Peyer's patch (tissue), 4 donors: ENCODE measurements around the gene ALKBH6. TPM values are rescaled to one million over a fixed set of nuclear protein-coding genes. Genes with fewer than 3 reads are reported as not detected.

Source experiments
- DNase-seq, 3 donors: peaks; one replicate each; pipeline ENCODE4 v3.0.0-alpha.2; 2017 to 2019
- H3K27ac ChIP-seq, 4 donors: fragments of 200-600 bp; sonication (generic); one replicate each; pipeline ENCODE4 v1.5.1; 2016 to 2019
- H3K27me3 ChIP-seq, 2 donors: fragments of 200-600 bp; sonication (generic); one replicate each; pipeline ENCODE4 v1.5.1; 2019
- H3K36me3 ChIP-seq, 3 donors: fragments of 200-600 bp; sonication (generic); one replicate each; pipeline ENCODE4 v1.5.1; 2016 to 2019
- H3K4me1 ChIP-seq, 4 donors: fragments of 200-600 bp; sonication (generic); one replicate each; pipeline ENCODE4 v1.5.1; 2016 to 2019
- H3K4me3 ChIP-seq, 4 donors: fragments of 200-600 bp; sonication (generic); 1 replicate in 3 of 4; 2 replicates in 1 of 4; pipeline ENCODE4 v1.5.1; 2016 to 2019; ENCODE audit warnings: mild to moderate bottlenecking in 1 of 4
- H3K9me3 ChIP-seq, 4 donors: fragments of 200-600 bp; sonication (generic); one replicate each; pipeline ENCODE4 v1.5.1; 2016 to 2019; ENCODE audit warnings: mild to moderate bottlenecking in 1 of 4
- POLR2A ChIP-seq, 2 donors: fragments of 450-650 bp; IDR thresholded peaks; one replicate each; pipeline ENCODE4 v1.5.1; 2017; ENCODE audit warnings: antibody characterized with exemption in 2 of 2, mild to moderate bottlenecking in 2 of 2, moderate library complexity in 2 of 2
- total RNA-seq, 4 donors: library from RNA; depleted of rRNA; stranded (reverse); fragments of >200 nt; gene quantifications; one replicate each; pipeline ENCODE4 v1.1.0, GENCODE V29; 2016
- TF ChIP-seq, protein P1 (sequence below), 6 experiments: fragments of 450-650 bp in 4 of 6; fragments of 200-600 bp in 2 of 6; sonication (generic) in 1 of 6; IDR thresholded peaks; one replicate each; pipeline ENCODE4 v1.5.1; 2017 to 2019; ENCODE audit warnings: antibody characterized with exemption in 6 of 6, mild to moderate bottlenecking in 3 of 6, moderate library complexity in 1 of 6

The ALKBH6 gene
- total RNA-seq, 4 donors from 2014 or later = 26.4 to 56.9 (median 39.8) TPM

DNA sequence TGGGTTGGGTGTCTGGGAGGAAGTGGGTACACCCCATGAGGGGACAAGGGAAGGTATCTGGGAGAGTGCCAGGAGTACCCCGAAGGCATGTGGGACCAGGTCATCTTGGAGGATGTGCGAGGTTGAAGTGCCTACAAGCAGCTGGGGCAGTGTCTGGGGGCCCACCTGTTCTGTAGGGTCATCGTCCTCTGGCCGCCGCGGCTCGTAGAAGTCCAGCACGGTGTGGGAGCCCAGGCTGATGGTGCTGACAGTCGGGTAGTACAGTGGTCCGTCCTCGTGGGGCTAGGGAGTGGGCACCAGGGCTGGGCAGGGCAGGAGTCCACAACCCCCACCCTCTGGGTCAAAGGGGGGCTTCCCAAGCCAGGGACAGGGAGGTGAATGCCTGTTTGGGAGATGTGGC lies 3.6 kb downstream of the ALKBH6 start:
- H3K36me3 ChIP-seq = no peaks in the 10 kb centered on the region
- TF ChIP-seq, protein P1, sequence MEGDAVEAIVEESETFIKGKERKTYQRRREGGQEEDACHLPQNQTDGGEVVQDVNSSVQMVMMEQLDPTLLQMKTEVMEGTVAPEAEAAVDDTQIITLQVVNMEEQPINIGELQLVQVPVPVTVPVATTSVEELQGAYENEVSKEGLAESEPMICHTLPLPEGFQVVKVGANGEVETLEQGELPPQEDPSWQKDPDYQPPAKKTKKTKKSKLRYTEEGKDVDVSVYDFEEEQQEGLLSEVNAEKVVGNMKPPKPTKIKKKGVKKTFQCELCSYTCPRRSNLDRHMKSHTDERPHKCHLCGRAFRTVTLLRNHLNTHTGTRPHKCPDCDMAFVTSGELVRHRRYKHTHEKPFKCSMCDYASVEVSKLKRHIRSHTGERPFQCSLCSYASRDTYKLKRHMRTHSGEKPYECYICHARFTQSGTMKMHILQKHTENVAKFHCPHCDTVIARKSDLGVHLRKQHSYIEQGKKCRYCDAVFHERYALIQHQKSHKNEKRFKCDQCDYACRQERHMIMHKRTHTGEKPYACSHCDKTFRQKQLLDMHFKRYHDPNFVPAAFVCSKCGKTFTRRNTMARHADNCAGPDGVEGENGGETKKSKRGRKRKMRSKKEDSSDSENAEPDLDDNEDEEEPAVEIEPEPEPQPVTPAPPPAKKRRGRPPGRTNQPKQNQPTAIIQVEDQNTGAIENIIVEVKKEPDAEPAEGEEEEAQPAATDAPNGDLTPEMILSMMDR (IDR thresholded peaks at IDR 0.05) = no peak
- no peak for TF ChIP-seq POLR2A (IDR thresholded peaks at IDR 0.05)
- no peaks in the 10 kb centered on the region for H3K27me3 ChIP-seq
- peaks cover 0 to 23% (median 9%) of the 10 kb centered on the region in 4 donors for H3K4me1 ChIP-seq
- no peaks in the 10 kb centered on the region for H3K9me3 ChIP-seq
- H3K27ac ChIP-seq = no peak overlapping the region
- no peak for DNase-seq
- no peak overlapping the region for H3K4me3 ChIP-seq

DNA sequence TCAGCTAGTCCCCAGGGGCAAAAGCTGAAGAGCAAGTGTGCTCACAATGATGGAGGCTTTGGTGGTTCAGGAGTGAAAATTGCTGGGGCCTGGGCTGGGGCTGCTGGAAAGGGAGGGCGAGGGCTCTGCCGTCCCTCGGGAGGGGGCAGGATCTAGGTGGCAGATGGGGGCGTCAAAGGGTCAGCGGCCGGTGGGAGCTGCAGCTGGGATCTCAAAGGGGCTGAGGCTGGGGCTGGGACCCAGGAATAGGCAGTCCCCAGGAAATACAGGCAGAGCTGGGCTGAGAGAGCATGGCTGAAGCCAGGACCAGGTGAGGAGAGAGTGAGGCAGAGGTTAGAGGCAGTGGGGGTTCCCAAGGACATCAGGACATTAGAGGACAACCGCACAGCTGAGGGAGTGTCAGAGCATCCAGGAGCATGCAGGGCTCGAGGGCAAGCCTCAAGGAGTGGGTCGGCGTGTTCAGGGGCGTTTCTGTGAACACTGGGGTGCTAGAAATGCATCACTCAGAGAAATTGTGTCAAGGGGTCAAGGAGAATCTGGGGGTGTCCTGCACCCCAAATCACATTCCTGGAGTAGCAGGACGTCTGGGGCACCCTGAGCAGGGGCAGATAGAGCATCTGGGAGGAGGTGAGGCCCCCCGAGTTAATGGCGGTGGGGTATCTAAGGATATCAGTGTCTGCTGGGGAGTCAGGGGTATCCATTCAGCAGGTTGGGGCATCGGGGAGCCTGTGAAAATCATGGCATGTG lies 4.2 kb downstream of the ALKBH6 start:
- Histone ChIP-seq H3K27ac (peak overlapping the region; percentile 4 to 54 (median 48)), H3K4me3 (peak overlapping the region; percentile 25 to 55 (median 42)), H3K9me3 (no peaks in the 10 kb centered on the region), H3K36me3 (no peaks in the 10 kb centered on the region), H3K4me1 (peaks cover 0 to 23% (median 6%) of the 10 kb centered on the region in 4 donors), H3K27me3 (no peaks in the 10 kb centered on the region)
- TF ChIP-seq POLR2A (IDR thresholded peaks at IDR 0.05) = no peak
- TF ChIP-seq, protein P1 (IDR thresholded peaks at IDR 0.05) = no peak
- DNase-seq = no peak

DNA sequence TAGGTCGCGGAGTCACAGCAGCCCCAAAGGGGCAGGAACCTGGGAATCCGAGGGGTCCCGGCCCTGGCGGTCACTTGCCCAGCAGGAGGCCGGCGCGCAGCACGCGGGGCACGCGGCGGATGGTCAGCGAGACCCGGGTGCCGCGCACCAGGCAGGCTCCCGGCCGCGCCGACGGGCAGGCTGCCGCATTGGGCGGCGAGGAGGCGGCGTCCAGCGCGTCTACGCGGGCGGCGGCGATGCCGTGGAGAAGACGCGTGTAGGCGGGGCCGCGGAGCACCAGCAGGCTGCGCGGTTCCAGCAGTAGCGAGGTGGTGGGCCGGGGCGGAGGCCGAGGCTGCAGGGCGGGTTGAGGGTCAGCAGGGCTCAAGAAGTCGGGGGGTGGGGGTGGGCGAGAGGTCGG lies 4.8 kb downstream of the ALKBH6 start:
- Histone ChIP-seq H3K4me1 (peaks cover 0 to 23% (median 2%) of the 10 kb centered on the region in 4 donors), H3K27me3 (no peaks in the 10 kb centered on the region), H3K9me3 (no peaks in the 10 kb centered on the region), H3K27ac (peak overlapping the region; percentile 4 to 54 (median 48)), H3K4me3 (peak overlapping the region; percentile 25 to 55 (median 42)), H3K36me3 (no peaks in the 10 kb centered on the region)
- DNase-seq = peak; percentile 34 to 80 (median 70)
- TF ChIP-seq, protein P1 (IDR thresholded peaks at IDR 0.05) = peak in 1 of 6 experiments; percentile 3
- peak in 1 of 2 donors; percentile 26 for TF ChIP-seq POLR2A (IDR thresholded peaks at IDR 0.05)

DNA sequence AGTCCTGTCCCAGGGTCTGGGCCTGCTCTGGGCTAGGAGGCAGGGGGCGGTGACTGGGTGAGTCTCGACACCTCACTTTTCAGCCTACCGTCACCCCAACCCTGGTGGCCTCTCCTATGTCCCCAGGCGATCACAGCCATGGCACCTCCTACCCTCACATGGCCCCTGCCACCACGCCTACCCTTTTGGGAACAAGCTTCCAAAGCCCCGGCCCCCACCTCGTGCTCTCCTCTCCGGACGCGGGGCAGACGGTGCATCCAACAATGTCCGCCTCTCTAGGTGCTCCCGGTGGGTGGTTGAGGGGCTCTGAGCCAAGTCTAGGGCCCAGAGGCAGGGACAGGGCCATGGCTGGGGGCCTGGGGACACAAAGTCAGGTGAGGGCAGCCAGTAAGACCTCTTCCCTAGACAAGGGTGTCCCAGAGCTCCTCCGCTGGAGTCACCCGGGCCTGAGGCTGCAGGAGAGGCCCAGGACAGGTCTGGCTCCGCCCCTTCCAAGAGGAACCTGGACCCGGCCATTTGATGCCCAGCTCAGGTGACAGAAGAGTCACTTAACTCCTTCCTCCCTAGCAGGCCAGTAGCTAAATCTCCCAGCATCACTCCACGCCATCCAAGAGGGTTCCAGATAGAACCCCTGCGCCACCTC lies 5.6 kb downstream of the ALKBH6 start, which contains the start of gene SYNE4:
Gene SYNE4, minus strand, starts transcription at position 478 of the 643 bp plus-strand sequence. Its CDS starts 132 bp downstream, at position 346.
- peaks cover 0 to 19% (median 2%) of the 10 kb centered on the region in 4 donors for H3K4me1 ChIP-seq
- H3K4me3 ChIP-seq = peak within 1 kb of the TSS; percentile 25 to 55 (median 42)
- peak within 1 kb of the TSS; percentile 4 to 54 (median 48) for H3K27ac ChIP-seq
- no peaks in the 10 kb centered on the region for H3K9me3 ChIP-seq
- no peaks in the 10 kb centered on the region for H3K36me3 ChIP-seq
- no peaks in the 10 kb centered on the region for H3K27me3 ChIP-seq
- peak in 1 of 2 donors; percentile 31 for TF ChIP-seq POLR2A (IDR thresholded peaks at IDR 0.05)
- TF ChIP-seq, protein P1 (IDR thresholded peaks at IDR 0.05) = no peak
- DNase-seq = peak in 2 of 3 donors; percentile 67 to 70

DNA sequence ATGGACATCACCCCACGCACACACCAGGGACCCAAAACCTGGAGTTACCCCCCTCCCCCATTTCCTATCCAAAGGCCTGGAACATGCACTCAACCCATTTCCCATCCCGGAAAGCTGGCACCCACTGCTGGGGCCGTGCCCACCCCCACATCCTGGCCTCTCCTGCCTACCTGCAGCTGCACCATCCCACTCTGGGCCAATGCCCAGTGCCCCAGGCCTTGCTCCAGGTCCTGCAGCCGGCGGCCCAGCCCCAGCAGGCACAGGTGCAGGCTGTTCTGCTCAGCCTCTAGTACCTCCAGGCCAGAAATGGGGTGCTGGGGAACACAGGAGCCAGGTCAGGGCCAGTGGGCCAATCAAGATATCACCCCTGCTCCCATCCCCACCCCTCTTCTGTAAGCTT lies 7.1 kb downstream of the ALKBH6 start:
- Histone ChIP-seq H3K4me3 (no peak overlapping the region), H3K27me3 (no peaks in the 10 kb centered on the region), H3K36me3 (no peaks in the 10 kb centered on the region), H3K9me3 (no peaks in the 10 kb centered on the region), H3K4me1 (peaks cover 0 to 12% (median 0%) of the 10 kb centered on the region in 4 donors), H3K27ac (no peak overlapping the region)
- DNase-seq = no peak
- no peak for TF ChIP-seq POLR2A (IDR thresholded peaks at IDR 0.05)
- TF ChIP-seq, protein P1 (IDR thresholded peaks at IDR 0.05) = no peak
